WI38 (cell line): ENCODE data around the gene PNKP.

Source experiments
- H3K4me3 ChIP-seq: 2 replicates; pipeline ENCODE4 v1.5.1; 2011; ENCODE audit warnings: low read depth, mild to moderate bottlenecking, control low read depth, low read length
- CTCF ChIP-seq: IDR thresholded peaks from 2 replicates; pipeline ENCODE4 v1.5.1; 2012; ENCODE audit warnings: low read depth, mild to moderate bottlenecking, control low read depth, low read length

Gene PNKP

GRCh38 chr19:49866933-49867782, at the start of gene PNKP:
PNKP (minus strand) TSS chr19:49867576; CDS start chr19:49867204, 372 bp downstream.
- no peak for TF ChIP-seq CTCF
- peak within 1 kb of the TSS; percentile 91 for H3K4me3 ChIP-seq

DNA sequence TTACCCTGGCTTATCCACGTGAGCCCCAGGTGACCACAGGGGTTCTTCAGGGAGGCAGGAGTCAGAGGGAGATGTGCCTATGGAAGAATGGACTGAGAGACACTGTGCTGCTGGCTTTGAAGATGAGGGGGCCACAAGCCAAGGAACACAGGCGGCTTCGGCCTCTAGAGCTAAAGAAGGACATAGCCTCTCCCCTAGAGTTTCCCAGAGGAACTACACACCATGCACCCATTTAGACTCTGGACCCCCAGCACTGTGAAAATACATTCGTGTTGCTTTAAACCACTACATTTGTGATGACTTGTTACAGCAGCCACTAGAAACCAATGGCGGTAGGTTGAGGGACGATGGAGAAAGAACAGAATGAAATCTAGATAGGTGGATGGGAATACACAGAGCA, 47.9 kb upstream of the PNKP start:
- 0 out of 2 replicates have a peak, but pooled peaks have one; percentile 9 for TF ChIP-seq CTCF
- no peak overlapping the region for H3K4me3 ChIP-seq

GRCh38 chr19:49913720-49914119, 46.3 kb upstream of the PNKP start:
- no peak overlapping the region for H3K4me3 ChIP-seq

GRCh38 chr19:49912965-49913685, 45.7 kb upstream of the PNKP start:
- no peak overlapping the region for H3K4me3 ChIP-seq
- TF ChIP-seq CTCF, result no peak

More at GRCh38 chr19:49913720-49914119, 46.3 kb upstream of the PNKP start:
- TF ChIP-seq CTCF, result no peak

DNA sequence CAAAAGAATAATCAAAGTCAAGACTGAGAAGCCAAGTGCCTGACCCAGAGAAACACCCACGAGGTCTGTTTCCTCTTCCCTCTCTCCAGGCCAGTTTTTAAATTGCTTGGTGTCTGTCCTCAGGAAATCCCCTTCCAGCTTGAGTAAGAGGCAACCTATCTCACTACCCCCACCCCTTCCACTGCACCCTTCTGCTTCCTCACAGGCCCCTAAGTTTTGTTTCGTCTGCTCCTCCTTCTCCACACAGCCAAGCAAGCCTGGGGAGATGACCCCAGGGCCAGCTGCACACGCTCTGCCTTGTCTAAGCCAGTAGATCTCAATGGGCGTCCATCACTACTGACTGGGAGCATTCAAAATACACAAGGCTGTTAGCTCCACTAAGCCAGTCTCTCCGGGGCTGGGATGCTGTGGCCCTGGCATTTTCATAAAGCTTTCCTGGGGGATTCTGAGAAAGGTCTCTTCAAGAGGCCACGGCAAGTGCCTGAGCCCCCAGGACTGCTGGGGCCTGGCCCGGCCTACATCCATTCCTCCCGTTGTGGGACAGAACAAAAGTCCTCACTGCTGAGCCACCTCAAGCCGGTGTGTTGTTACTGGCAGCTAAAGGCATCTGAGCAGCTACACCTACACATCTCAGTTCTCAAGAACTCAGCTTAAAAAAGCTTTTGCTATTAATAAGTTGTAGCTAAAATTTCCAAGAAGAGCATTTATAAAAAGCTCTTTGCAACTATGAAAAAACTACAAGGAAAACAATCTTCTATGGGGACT, 44.2 kb upstream of the PNKP start:
- H3K4me3 ChIP-seq, result no peak overlapping the region
- TF ChIP-seq CTCF, result no peak

GRCh38 chr19:49910179-49910578, 42.8 kb upstream of the PNKP start:
- no peak overlapping the region for H3K4me3 ChIP-seq
- no peak for TF ChIP-seq CTCF
